Erythroblast (primary cell): ENCODE data around the gene STK10.

Experiments
- DNase-seq, 2 experiments: peaks; one replicate each; lab custom pipeline; 2025; lab: John Stamatoyannopoulos, UW
- GATA1 ChIP-seq: IDR thresholded peaks from 2 replicates; pipeline ENCODE4 v1.6.1; 2011; ENCODE audit warnings: low read depth, mild to moderate bottlenecking, control low read depth, low read length, moderate library complexity
- POLR2A ChIP-seq: IDR thresholded peaks from 2 replicates; pipeline ENCODE4 v1.6.1; 2011; ENCODE audit warnings: mild to moderate bottlenecking, low read length

Gene STK10

GRCh38 chr5:172078726-172079345 lies 109.2 kb downstream of the STK10 start:
- DNase-seq, result peak in 1 of 2 experiments; percentile 16
- TF ChIP-seq POLR2A (no peak), GATA1 (no peak)

- TF ChIP-seq POLR2A (no peak), GATA1 (no peak)
- DNase-seq, result no peak
These were observed 110.2 kb downstream of the STK10 start for GRCh38 chr5:172077664-172078425.

GRCh38 chr5:172076761-172077244 lies 111.2 kb downstream of the STK10 start:
- no peak for DNase-seq

GRCh38 chr5:172075656-172076055 lies 112.4 kb downstream of the STK10 start:
- DNase-seq, result no peak
- TF ChIP-seq GATA1, result no peak
- no peak for TF ChIP-seq POLR2A

More at GRCh38 chr5:172076761-172077244, 111.2 kb downstream of the STK10 start:
- TF ChIP-seq POLR2A (no peak), GATA1 (no peak)

GRCh38 chr5:172074896-172075295 lies 113.1 kb downstream of the STK10 start:
- no peak for DNase-seq

GRCh38 chr5:172071309-172071875 lies 116.6 kb downstream of the STK10 start:
- no peak for DNase-seq
- TF ChIP-seq GATA1 (no peak), POLR2A (no peak)

More at GRCh38 chr5:172074896-172075295, 113.1 kb downstream of the STK10 start:
- TF ChIP-seq GATA1, result no peak
- no peak for TF ChIP-seq POLR2A

- no peak for DNase-seq
- TF ChIP-seq POLR2A (no peak), GATA1 (no peak)
These were observed 122.5 kb downstream of the STK10 start for GRCh38 chr5:172065431-172066065.

- DNase-seq, result no peak
- TF ChIP-seq POLR2A (no peak), GATA1 (no peak)
These were observed 123.3 kb downstream of the STK10 start for GRCh38 chr5:172064766-172065165.

- TF ChIP-seq POLR2A (no peak), GATA1 (no peak)
- DNase-seq, result no peak
These were observed 123.7 kb downstream of the STK10 start for GRCh38 chr5:172064358-172064757.

- DNase-seq, result no peak
- no peak for TF ChIP-seq POLR2A
- no peak for TF ChIP-seq GATA1
These were observed 124.4 kb downstream of the STK10 start for GRCh38 chr5:172063463-172064235.

- peak; percentile 23 to 55 for DNase-seq
These were observed 128.3 kb downstream of the STK10 start for GRCh38 chr5:172059661-172060100.

GRCh38 chr5:172058088-172058487 lies 129.9 kb downstream of the STK10 start:
- no peak for DNase-seq
- TF ChIP-seq GATA1 (no peak), POLR2A (no peak)

More at GRCh38 chr5:172059661-172060100, 128.3 kb downstream of the STK10 start:
- TF ChIP-seq POLR2A (no peak), GATA1 (no peak)

- TF ChIP-seq GATA1 (no peak), POLR2A (no peak)
- DNase-seq, result no peak
These were observed 132.0 kb downstream of the STK10 start for GRCh38 chr5:172055996-172056395.
